A549 treated with Hydrocortisone at 1 μM for 4 hours (cell line): ENCODE results near the gene PRR23B. TPM values are rescaled to one million over a fixed set of nuclear protein-coding genes. Genes with fewer than 3 reads are reported as not detected.

ENCODE experiments used
- total RNA-seq: library from RNA; stranded (reverse); fragments of 200-300 nt; extraction: Qiagen RNA extraction; gene quantifications from 5 replicates; pipeline ENCODE4 v1.2.3, GENCODE V29; 2022

The PRR23B gene
- not detected in 5 replicates for total RNA-seq

DNA sequence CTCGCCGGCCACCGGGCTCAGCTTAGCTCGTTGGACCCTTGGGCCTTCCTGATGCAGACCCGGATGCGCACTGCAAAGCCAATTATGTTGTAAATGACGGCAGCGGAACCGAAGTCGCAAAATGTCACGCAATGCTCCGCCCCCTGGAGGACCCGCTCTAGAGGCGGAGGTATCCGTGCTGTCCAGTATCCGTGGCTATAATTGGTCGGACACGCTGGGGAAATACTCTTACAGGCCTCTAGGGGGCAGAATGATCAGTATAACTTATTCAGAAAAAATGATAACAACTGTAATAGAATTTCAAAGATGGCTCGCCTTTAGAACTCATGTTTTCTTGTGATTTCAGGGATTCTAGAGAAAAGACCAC lies at the start of gene PRR23B:
PRR23B (minus strand) TSS at position 59 of the 367 bp plus-strand sequence. CDS start 265 bp downstream, outside the sequence.

DNA sequence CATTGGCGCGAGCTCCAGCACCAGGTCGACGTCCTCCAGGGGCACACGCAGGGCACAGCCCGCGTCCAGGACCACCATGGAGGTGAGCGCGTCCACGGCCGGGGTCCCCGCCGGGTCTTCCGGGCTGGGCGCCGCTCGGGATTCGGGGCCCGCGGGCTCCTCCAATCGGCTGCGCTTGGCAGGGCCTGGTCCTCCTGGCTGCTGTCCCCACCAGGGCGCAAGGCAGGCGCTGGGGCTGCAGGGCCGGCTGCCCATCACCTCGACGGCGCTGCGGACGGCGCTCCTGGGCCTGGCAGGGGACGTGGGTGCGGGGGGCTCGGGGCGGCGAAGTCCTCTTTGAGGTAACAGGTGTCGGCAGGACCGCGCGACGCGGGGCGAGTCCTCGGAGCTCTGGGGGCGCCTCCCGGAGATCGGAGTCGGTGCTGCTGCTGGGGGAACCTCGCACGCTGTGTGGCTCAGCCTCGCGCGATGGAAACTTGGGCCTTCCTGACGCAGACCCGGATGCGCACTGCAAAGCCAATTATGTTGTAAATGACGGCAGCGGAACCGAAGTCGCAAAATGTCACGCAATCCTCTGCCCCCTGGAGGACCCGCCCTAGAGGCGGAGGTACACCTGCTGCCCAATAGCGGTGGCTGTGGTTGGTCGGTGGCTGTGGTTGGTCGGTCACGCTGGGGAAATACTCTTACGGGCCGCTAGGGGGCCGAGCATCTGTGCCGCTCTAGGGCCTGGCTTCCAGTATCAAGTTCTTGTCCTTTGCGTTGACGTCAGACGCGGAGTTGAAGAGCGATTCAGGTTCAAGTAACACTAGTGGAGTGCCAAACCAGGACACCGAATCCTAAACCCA lies 23.9 kb upstream of the PRR23B start, which contains the start of gene PRR23C:
PRR23C (minus strand) TSS at position 527 of the 845 bp plus-strand sequence; CDS start at position 255, 272 bp downstream.

GRCh38 chr3:139006051-139006716 lies 14.5 kb downstream of the PRR23B start, which contains the start of gene PRR23A:
Gene PRR23A, minus strand, starts transcription at chr3:139006268. Its CDS starts 0 bp downstream, at chr3:139006268.

Other genes starting within 250 kb of the PRR23B start
- gene PIK3CB, start 186.0 kb downstream of the PRR23B start, total RNA-seq, result 14.6 to 23.7 TPM (median 17.1 TPM) in 5 replicates
- gene FOXL2, start 73.8 kb downstream of the PRR23B start, total RNA-seq, result 3.3 to 5.0 TPM (median 4.3 TPM) in 5 replicates
- 0.63 to 1.6 TPM (median 1.2 TPM) in 5 replicates for gene FOXL2NB, start 73.7 kb downstream of the PRR23B start, total RNA-seq
- not detected in 5 replicates for gene PRR23A, start 14.7 kb downstream of the PRR23B start, total RNA-seq
- not detected in 5 replicates for gene PRR23C, start 24.0 kb upstream of the PRR23B start, total RNA-seq